GM19238 (cell line): ENCODE data around the gene CMIP.

Experiments
- DNase-seq: peaks from one replicate; pipeline ENCODE4 v3.0.0; 2011; ENCODE audit warnings: low spot score; ENCODE audit not compliant: insufficient read length

Gene CMIP

DNA sequence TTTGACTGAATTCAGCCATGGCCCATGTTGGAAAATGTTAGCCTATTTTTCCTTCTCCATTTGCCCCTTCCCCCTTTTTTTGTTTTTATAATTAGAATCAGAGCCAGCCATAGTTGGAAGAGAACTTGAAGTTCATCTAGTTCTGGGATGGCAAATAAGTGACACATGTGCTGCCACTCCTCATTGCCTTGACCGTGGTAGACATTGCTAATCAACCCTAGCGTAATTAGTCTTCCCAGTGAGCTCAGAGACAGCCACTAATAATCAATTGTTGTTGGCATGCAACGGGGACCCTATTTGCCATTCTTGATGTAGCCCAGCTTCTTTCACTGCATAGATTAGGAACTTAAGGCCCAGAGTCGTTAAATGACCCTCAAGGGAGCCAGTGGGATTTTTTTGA is 16.6 kb downstream of the CMIP start:
- no peak for DNase-seq

DNA sequence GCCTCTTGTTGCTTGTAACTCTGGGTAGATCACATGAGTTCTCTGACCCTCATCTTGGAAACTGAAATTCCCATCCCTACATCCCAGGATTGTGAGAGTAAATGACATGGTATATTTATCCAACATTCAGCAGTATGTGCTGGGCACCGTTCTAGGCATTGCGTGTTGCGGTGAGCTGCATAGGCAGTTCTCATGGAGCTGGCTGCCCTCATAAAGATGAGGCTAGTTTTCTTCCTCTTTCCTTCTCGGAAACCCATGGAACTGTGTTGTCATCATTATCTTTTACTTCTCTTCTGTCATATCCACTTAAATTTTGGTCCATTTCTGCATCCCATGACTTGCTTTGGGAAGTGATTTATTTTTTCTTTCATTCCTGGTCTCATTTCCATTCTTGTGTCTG is 17.2 kb downstream of the CMIP start:
- no peak for DNase-seq

- DNase-seq: no peak
Observed at GRCh38 chr16:81462683-81463082, 18.1 kb downstream of the CMIP start.

DNA sequence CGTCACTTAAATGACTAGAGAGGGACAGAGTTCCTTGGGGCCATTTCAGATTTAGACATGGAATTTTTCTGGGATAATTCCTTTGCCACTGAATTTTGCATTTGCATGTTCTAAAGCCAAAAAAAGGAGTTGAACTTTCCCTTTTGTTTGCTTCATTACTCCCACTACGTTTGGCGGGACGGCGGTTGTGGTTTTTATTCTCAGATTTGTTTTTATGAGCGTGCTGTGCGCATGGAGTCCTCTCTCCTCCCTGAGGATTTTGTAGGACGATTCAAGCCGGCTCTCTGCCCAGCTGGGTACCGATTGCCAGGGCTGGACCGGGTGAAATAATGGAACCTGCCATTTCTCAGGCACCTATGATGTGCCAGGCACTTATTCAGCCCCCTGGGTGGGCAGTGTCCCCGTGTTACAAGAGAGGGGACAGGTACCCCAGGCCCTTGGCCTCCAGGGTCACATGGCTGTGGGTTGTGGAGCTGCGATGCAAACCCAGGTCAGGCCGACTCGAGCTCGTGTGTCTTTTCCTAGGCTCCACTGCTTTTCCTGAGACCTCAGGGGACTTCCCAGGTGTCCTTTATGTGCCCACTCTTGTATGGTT is 18.8 kb downstream of the CMIP start:
- DNase-seq: no peak

DNA sequence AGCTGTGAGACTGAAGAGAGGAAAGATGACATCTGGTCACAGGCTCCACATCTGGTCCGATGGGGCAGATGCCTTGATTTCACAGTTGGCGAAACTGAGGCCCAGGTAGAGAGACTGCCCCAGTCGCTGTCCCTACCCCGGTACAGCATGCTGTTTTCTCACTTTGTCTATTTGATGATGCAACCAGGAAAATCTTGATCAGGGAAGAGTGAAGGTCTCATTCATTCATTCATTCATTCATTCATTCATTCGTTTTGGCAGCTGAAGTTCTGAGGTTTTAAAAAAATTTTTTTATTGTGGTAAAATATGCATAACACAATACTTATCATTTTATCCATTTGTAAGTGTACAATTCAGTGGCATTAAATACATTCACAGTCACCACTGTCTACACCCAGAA is 19.7 kb downstream of the CMIP start:
- DNase-seq: no peak

DNA sequence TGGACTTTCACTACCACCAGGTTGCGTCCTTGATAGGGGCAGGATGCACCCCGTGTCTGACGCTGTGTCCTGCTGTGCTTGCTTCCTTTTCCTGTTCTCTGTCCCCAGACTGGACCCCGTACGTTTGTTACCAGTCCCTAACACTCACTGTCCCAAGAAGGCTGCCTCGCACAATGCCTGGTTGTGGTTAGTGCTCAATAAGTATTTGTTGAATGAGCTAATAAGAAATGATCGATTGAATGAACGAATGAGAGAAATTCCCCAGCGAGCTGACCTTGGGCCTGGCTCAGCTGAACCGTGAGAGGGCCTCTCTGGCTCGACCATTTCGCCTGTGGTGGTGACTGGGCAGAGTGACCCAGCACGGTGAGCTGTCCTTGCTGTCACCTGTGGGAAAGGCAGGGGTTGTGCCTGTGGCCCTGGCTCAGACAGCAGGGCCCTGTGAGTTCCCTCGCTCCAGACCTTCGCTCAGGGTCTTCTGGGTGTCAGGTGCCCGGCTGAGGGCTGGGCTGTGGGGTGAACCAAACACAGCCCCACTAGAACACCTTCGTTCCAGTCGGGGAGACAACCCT is 20.9 kb downstream of the CMIP start:
- no peak for DNase-seq

GRCh38 chr16:81466356-81466980 is 21.9 kb downstream of the CMIP start:
- no peak for DNase-seq

DNA sequence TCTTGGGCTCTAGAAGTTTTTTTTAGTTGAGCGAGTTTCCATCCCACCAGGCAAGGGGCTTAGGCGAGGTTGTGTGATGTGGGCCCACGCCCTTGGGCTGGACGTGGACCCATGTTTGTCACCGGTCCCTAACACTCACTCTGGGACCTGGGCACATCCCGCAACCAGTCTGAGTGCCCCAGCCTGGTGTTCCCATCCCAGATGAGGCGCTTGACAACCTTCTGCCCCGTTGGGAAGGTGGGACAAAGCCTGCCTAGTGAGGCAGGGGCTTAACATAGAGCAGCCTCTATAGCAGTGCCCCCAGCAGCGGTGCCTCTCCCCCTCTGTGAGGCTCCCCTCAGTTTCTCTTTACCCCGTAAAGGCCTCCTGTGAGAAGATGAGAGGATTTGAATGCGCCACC is 22.5 kb downstream of the CMIP start:
- no peak for DNase-seq

GRCh38 chr16:81467815-81468214 is 23.2 kb downstream of the CMIP start:
- no peak for DNase-seq

GRCh38 chr16:81468269-81468902 is 23.8 kb downstream of the CMIP start:
- DNase-seq: no peak

- no peak for DNase-seq
Observed at GRCh38 chr16:81469183-81469677, 24.6 kb downstream of the CMIP start.

DNA sequence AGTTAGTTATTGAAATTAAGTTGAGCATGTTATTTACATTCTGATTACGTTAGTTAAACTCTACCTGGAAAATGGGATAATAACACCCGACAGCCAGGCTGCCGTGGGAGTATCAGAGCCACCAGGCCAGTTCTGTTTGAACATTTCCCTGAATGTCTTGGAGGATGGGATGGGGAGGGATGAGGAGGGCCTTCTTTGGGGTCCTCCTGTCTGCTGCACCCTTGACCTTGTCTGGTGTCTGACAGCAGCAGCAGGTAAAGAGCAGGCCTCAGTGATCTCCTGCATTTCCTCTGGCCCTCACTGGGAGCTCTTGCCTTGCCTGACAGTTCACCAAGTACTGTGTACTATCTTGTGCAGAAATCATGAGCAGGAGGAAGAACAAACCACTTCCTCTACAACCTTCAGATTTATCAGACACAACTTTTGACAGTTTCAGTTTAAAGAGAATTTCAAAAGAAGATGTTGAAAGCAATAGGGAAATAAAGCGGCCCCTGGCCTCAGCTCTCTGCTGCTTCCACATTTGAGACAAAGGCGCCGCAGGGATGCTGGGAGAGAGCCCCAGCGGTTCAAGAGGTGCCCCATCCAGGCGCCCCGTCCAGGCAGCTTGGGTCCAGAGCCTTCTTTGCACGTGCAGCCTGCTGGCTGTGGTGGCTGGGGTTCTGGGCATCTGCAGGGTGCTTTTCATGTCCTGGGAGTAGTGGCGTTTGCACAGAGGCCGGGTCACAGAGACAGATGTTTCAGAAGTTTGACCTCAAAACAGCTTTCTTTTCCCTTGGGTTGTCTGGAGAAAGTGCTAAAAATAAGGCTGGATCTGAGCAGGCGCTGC is 25.3 kb downstream of the CMIP start:
- peak; percentile 70 for DNase-seq

DNA sequence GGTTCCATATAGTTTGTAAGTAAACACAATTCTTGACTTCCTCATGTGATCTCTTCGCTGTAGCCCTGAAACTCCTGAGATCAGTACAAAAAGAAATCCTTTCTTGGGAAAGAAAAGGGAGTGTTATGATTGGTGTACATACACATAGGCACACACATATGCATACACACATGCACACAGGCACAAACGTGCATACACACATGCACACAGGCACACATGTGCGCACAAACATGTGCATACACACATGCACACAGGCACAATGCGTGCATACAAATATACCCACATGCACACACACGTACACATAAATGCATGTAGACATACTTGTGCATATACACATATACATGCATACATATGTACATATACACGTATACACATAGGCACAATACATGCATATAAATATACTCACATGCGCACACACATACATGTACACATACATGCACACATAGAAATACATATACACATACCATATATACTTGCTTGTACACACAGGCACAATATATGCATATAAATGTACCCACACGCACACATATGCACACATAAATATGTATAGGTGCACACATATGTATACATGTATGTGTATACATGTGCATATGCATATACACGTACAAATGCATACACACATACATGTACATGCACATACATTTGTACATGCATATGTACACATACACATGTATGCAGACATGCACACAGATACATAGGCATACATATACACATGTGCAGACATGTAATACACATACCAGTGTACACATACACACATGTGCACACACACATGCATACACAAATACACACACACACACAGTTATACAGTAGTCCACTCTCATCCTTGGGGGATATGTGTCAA is 26.4 kb downstream of the CMIP start:
- DNase-seq: no peak

GRCh38 chr16:81471882-81472281 is 27.3 kb downstream of the CMIP start:
- DNase-seq: no peak

DNA sequence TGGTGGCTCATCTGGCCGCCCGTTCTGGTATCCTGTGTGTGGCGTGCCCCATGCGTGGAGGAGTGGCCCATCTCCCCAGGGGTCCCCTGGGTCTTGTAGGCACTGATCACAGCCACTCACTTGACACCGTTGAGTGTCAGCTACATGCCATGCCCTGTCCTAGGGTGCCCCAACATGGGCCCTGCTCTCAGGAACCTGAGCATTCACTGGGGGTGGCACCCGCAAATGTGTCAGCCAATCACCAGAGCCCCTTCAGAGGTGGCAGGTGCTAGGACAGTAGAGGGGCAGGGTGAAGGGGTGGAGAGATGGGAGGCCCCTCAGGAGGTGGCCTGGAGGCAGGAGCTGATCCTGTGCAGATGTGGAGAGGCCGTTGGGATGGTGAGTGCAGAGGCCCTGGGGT is 27.8 kb downstream of the CMIP start:
- DNase-seq: no peak

- no peak for DNase-seq
Observed at GRCh38 chr16:81473066-81473488, 28.5 kb downstream of the CMIP start.

DNA sequence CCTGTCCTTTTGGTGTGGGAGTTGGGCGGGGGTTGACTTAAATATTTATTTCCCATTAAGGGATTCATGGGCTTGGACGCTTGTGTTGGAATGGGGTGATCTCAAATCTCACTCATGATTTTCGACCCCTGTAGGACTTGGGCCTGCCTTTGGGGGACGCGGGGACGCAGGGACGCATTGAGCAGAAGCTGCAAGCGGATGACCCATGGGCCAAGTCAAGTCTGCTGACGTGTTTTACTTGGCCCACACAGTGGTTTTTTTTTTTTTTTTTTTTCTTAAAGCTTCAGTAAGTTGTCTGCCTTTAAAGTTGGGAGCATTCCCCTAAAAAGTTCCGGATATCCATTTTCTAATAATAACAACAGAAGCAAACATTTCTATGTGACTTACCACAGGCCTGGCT is 28.9 kb downstream of the CMIP start:
- no peak for DNase-seq

DNA sequence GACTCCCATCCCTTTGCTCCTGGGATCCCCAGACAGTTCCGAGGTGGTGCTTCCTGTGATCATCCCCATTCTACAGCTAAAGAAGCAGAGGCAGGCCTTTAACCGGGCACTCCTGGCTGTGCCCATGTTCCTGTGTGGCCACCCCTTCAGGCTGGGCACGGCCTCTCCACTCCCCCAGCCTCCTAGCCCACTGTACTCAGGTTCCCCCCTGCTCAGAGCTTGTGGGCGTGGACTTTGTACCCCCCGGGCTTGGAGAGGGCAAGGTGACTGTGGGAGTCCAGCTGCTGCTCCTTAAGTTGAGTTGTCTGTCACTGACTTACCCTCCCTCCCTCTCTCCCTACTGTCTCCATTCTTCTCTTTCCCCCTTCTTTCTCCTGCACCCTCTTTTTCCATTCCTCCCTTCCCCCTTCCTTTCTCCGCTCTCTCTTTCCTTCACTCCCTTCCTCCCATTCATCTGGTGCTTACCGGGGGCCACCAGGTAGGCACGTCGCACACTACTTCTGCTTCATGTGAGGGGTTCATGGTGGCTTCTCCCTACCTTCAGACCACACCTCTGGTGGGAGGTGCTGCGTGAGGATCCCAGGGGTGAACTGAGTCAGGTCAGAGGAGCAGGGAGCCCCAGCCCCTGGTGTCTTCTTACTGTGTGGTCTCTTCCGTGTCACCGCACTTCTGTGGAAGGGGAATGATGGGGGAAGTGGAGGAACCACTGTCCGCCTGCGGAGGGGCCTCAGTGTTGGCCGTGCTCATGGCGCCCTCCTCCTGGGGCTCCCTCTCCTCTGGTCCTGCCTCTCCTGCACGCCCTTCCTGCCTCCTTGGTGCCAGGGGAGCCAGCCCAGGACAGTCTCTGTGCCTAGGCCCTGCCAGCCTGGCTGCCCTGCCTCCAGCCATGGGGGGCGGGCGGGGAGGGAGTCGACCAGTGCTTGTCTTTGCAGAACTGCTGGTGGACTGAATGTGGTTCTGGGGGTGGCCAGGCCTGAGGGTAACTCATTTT is 29.7 kb downstream of the CMIP start:
- no peak for DNase-seq
